ENCODE measurements around the gene BICD2.

DNA sequence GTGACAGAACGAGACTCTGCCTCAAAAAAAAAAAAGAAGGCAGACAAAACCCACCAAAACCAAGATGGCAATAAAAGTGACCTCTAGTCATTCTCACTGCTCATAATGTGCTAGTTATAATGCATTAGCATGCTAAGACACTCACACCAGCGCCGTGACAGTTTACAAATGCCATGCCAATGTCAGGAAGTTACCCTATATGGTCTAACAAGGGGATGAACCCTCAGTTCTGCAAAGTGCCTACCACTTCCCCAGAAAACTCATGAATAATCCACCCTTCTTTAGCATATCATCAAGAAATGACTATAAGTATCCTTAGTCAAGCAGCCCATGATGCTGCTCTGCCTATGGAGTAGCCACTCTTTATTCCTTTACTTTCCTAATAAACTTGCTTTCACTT lies 4.7 kb upstream of the BICD2 start:
- TF ChIP-seq MAX (IDR thresholded peaks at IDR 0.05) (no peak), RAD21 (IDR thresholded peaks at IDR 0.05) (no peak), TAF1 (conservative IDR thresholded peaks at IDR 0.05) (no peak)
- TF ChIP-seq, protein P1, sequence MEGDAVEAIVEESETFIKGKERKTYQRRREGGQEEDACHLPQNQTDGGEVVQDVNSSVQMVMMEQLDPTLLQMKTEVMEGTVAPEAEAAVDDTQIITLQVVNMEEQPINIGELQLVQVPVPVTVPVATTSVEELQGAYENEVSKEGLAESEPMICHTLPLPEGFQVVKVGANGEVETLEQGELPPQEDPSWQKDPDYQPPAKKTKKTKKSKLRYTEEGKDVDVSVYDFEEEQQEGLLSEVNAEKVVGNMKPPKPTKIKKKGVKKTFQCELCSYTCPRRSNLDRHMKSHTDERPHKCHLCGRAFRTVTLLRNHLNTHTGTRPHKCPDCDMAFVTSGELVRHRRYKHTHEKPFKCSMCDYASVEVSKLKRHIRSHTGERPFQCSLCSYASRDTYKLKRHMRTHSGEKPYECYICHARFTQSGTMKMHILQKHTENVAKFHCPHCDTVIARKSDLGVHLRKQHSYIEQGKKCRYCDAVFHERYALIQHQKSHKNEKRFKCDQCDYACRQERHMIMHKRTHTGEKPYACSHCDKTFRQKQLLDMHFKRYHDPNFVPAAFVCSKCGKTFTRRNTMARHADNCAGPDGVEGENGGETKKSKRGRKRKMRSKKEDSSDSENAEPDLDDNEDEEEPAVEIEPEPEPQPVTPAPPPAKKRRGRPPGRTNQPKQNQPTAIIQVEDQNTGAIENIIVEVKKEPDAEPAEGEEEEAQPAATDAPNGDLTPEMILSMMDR (IDR thresholded peaks at IDR 0.05; ENCODE audit: low read depth, low read length, missing input control), result no peak
- TF ChIP-seq, protein P2, sequence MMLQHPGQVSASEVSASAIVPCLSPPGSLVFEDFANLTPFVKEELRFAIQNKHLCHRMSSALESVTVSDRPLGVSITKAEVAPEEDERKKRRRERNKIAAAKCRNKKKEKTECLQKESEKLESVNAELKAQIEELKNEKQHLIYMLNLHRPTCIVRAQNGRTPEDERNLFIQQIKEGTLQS (IDR thresholded peaks at IDR 0.05), result no peak
- TF ChIP-seq, protein P3, sequence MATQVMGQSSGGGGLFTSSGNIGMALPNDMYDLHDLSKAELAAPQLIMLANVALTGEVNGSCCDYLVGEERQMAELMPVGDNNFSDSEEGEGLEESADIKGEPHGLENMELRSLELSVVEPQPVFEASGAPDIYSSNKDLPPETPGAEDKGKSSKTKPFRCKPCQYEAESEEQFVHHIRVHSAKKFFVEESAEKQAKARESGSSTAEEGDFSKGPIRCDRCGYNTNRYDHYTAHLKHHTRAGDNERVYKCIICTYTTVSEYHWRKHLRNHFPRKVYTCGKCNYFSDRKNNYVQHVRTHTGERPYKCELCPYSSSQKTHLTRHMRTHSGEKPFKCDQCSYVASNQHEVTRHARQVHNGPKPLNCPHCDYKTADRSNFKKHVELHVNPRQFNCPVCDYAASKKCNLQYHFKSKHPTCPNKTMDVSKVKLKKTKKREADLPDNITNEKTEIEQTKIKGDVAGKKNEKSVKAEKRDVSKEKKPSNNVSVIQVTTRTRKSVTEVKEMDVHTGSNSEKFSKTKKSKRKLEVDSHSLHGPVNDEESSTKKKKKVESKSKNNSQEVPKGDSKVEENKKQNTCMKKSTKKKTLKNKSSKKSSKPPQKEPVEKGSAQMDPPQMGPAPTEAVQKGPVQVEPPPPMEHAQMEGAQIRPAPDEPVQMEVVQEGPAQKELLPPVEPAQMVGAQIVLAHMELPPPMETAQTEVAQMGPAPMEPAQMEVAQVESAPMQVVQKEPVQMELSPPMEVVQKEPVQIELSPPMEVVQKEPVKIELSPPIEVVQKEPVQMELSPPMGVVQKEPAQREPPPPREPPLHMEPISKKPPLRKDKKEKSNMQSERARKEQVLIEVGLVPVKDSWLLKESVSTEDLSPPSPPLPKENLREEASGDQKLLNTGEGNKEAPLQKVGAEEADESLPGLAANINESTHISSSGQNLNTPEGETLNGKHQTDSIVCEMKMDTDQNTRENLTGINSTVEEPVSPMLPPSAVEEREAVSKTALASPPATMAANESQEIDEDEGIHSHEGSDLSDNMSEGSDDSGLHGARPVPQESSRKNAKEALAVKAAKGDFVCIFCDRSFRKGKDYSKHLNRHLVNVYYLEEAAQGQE (IDR thresholded peaks at IDR 0.05), result no peak
